NK-92 treated with Interleukin-12 subunit alpha and Interleukin-12 subunit beta, amount 100 ng/mL, for 24 hours (cell line): ENCODE measurements around the gene TOB1.

Experiments used
- DNase-seq: peaks from one replicate; lab custom pipeline; 2025; lab: John Stamatoyannopoulos, UW

TOB1 gene

GRCh38 chr17:50845240-50846147 lies 20.7 kb downstream of the TOB1 start:
- no peak for DNase-seq

- DNase-seq, result no peak
Observed at GRCh38 chr17:50844117-50844700, 21.9 kb downstream of the TOB1 start.

GRCh38 chr17:50843150-50843905 lies 22.8 kb downstream of the TOB1 start:
- DNase-seq, result no peak

- DNase-seq, result no peak
Observed at GRCh38 chr17:50842506-50843149, 23.5 kb downstream of the TOB1 start.

- DNase-seq, result no peak
Observed at GRCh38 chr17:50841949-50842354, 24.2 kb downstream of the TOB1 start.

- no peak for DNase-seq
Observed at GRCh38 chr17:50841277-50841948, 24.7 kb downstream of the TOB1 start.

- DNase-seq, result no peak
Observed at GRCh38 chr17:50840311-50840851, 25.8 kb downstream of the TOB1 start.

- DNase-seq, result no peak
Observed at GRCh38 chr17:50839591-50840310, 26.4 kb downstream of the TOB1 start.

GRCh38 chr17:50837980-50838954 lies 27.9 kb downstream of the TOB1 start:
- no peak for DNase-seq

GRCh38 chr17:50837286-50837979 lies 28.7 kb downstream of the TOB1 start:
- no peak for DNase-seq

- no peak for DNase-seq
Observed at GRCh38 chr17:50836826-50837225, 29.3 kb downstream of the TOB1 start.

- DNase-seq, result no peak
Observed at GRCh38 chr17:50835301-50836234, 30.6 kb downstream of the TOB1 start, which contains the start of gene WFIKKN2. Gene WFIKKN2, plus strand, starts transcription at chr17:50835586. Its CDS starts 352 bp downstream, at chr17:50835938.

GRCh38 chr17:50834429-50835300 lies 31.5 kb downstream of the TOB1 start:
- no peak for DNase-seq

- DNase-seq, result no peak
Observed at GRCh38 chr17:50833510-50834428, 32.4 kb downstream of the TOB1 start.

GRCh38 chr17:50832864-50833381 lies 33.2 kb downstream of the TOB1 start:
- no peak for DNase-seq
